ENCODE results near the gene PPY. TPM values are rescaled to one million over a fixed set of nuclear protein-coding genes. Genes with fewer than 3 reads are reported as not detected.
"Not testable (repeated sequence)": the region's sequence is repeated elsewhere in the genome, so short reads cannot be mapped to it uniquely, and the experiment has no call there.

Gene PPY
- polyA plus RNA-seq, 5 donors, result 1.5 to 2.2 (median 1.6) TPM; not detected in 1

DNA sequence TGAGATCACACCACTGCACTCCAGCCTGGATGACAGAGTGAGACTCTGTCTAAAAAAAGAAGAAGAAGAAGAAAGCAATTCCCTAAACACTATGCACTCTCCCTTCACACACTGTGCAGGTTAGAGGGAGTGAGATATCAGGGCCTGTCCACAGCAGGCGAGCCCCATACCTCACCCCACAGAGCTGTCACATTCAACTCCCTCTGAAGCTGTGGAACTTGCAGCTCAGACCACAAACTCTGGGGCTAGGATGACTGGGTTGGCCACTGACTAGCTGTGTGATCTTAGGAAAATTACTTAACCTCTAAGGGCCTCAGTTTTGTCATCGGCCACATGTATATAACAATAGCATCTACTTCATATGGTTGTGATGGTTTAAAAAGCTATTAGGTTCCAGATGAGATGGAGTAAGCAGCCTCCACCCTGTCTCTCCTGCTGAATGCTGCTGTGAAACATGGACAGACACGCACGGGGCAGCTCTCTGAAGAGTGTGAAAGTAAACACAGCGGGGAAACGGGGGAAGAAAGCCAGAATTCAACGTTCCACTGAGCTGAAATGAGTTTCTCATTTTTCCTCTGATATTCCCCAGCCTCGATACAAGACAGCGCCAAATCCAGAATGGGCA, 25.1 kb upstream of the PPY start:
- DNase-seq, result peak in 1 of 2 donors; percentile 5

DNA sequence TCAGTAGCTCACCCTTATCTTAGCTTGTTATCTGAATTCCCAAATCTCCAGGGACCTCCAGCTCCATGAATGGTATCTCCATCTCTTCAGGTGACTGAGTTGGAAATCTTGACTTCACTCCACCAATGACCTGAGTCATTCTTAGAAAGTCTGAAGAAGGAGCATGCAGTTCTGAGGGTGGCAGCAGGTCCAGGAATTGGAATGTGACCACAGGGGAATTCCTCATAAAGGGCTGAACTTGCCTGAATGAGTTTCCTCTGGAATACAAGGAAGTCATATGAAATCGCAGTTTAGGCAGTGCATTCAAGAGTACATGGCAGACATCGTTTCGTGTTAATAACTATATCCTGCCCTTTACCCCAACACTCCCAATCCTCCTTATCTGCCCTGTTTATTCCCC, 24.0 kb upstream of the PPY start:
- no peak for DNase-seq

DNA sequence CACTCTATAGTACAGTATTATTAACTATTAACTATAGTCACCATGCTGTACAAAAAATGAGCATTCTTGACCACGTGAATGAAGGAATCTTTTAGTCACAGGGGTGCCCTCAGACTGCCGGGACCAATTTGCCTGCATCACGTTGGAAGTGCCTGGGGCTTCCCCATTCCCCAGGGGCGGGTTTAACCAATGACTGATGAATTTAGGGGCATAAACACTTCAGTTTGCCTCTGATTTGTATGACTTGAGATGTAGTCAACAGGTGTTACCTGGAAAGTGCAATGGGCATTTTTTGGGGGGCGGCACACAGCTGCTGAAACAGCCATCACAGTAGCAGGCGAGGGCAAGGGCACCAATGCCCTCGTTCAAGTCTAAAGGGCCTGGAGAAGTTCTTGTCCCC, 20.2 kb upstream of the PPY start:
- no peak for DNase-seq

DNA sequence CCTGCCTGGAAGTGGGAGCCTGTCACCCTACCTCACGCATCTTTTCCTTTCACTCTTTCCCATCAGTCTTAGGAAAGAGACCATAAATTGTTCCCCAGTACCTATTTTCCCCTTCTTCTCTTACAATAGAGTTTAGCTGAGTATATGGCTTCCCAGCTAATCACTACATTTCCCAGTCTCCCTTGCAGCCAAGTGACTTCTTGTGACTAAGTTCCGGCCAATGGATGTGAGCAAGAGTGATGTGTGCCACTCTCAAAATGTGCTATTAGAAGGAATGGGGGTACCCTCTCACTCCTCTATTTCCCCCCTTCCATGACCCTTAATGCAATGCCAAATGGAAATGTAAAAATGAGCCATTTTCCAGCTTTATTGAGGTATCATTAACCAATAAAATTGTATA, 19.7 kb upstream of the PPY start:
- DNase-seq, result no peak

DNA sequence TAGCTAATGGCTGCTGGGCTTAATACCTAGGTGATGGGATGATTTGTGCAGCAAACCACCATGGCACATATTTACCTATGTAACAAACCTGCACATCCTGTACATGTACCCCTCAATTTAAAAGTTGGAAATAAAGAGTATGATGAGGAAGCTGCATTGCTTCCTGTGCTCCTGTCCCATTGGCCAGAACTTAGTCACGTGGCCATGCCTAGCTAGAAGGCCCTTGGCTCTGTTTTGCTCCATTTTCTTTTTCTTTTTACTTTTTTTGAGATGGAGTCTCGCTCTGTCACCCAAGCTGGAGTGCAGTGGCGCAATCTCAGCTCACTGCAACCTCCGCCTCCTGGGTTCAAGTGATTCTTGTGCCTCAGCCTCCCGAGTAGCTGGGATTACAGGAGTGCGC, 19.0 kb upstream of the PPY start:
- DNase-seq, result not testable (repeated sequence)

DNA sequence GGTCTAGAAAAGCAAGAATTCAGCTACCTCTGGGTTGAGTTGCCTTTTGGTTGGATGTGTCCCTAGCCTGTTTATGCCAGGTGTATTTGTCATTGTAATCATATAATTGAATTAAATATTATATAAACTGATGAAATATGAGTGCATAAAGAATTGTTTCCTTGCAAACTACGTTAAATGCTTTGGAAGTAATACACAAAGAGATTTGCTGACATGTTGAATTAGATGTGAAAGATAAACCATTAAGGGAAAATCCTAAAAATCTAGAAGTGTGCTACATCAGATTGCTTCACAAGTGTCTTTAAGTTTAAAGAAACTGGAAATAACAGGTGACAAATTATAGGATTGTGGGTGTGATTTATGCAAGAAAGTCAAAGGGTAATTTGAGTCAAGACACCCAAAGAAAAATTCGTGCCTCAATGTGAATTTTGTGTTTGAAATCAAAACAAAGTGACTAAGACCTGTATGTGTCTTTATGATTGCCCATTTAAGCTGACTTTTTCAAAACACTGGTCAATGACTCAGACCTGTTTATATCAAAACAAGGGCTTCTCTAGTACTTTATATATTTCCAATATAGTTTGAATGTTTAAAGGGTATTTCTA, 16.6 kb upstream of the PPY start:
- no peak for DNase-seq

DNA sequence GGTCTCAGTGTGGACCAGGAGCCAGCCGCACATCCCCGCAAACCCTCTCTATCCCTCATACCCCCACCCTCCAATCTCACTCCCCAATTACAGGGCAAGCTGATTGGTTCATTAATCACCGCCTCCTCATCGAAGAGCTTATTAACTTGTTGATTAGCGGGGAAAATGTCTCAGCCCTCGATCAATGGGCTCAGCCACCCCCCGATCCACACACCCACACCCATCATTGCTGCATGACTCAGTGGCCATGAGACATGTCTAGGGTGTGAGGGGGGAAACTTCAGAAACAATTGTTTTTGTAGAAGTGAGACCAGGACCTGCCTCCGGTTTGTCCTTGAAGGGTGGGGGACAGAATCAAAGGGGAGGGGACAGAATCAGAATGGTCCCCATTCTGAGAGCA, 13.9 kb upstream of the PPY start:
- no peak for DNase-seq

DNA sequence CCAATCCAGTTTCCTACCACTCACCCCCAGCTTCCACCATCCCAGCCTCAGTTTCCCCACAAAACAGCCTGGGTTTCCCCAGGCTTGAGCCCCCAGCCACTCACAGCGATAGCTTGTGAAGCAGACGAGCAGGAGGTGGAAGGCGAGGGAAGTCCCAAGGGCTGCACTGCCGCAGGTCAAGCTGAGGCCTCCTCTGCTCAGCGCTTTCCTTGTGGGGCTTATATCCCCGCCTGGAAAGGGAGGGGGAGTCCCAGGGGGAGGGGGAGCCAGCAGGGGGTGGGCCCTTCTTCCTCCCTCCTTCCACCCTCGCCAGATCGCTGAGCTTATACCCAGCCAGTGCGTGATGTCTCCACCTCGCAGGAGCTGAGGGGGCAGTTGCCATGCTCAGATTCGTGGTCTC, 11.5 kb upstream of the PPY start, which contains the start of gene PYY:
TSS of gene PYY (minus strand) at position 195 of the 400 bp plus-strand sequence. CDS start 457 bp downstream, outside the sequence.
- DNase-seq, result no peak

DNA sequence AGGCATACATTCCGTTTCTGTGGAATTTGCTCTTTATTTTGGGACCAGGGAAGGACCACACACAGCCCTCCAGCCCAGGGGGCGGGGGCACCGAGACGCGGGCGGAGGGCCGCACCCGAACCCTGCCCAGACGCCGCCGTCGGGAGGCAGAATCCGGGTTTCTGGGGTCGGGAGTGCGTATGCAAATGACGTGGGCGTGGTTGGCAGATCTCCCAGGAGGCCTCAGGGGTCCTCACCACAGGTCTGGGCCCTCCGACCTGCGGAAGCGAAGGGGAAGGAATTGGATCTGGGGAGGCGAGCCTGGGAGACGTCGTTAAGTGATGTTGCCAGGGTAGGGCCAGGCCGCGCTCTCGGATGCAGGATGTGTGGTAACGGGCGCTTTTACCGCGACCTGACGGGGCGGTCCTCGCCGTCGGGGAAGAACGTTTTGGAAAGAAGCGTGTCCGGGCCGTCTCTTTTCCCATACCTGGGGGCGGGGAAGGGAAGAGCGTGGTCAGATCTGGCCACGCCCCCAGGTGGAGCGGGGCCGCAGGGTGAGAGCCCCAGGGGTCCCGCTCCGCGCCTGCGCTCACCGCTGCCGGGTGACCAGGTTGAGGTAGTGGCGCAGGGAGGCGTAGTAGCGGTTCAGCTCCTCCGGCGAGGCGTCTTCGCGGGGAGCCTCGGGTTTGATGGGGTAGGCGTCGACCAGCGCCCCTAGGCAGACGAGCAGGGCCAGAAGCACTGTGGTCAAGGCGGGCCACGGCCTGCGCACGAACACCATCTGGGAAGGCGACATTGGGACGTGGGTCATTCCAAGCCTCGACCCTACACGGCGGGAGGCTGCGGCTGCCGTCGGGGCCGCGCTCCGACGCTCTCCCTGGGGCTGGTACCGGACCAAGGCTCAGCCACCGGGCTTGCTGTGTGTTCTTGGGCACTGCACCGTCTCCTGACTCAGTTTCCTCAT, 10.7 kb upstream of the PPY start:
- no peak for DNase-seq

DNA sequence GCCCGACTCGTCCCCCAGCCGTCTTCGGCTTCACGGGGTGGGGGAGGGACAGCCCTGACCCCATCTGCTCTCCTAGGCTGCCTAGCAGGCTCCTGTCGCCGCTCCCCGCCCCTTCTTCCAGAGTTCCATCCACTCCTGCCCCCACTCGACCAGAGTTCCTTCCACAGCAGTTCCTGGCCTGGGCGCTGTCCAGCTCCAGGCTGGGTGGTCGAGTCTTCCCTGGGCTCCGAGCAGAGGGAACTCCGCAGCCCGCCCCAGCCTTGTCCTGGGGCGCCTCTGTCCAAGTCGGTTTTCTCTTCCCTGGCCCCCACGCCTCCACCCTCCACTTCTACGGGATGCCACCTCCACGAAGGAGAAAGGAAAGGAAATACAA, 10.1 kb upstream of the PPY start:
- no peak for DNase-seq

DNA sequence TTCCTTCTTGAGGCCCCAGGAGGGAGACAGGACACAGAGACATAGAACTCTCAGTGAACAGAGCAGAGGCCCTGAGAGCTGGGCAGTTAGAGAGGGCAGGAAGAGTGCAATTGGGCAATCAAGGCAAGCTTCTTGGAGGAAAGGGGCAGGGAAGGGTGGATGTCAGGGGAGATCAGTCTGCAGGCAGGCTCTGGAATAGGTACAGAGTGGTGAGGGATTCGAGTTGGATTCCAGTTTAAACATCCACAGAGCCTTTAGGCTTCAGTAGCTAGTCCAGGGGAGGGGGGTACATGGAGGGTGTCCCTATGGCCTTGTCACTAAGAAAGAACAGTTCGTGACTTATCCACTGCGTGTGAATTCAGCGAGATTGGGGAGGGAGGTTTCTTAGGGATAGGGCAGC, 9.5 kb upstream of the PPY start:
- no peak for DNase-seq

DNA sequence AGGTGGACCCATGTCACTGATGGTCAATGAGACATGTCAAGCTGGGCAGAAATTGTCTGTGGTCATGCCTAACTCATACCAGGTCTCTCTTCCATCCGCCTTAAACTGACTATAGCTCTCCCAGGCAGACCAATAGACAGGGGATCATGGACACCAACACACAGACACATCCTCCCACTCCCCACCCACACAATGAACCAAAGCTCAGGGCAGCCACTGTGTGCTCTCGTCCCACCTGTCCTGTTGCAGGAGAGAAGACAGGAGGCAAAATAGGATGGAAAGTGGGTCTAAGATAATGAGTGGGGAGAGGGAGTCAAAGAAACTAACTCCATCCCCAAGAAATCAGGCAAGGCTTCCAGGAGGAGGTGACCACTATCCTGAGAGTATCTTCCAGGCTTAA, 8.3 kb upstream of the PPY start:
- no peak for DNase-seq

DNA sequence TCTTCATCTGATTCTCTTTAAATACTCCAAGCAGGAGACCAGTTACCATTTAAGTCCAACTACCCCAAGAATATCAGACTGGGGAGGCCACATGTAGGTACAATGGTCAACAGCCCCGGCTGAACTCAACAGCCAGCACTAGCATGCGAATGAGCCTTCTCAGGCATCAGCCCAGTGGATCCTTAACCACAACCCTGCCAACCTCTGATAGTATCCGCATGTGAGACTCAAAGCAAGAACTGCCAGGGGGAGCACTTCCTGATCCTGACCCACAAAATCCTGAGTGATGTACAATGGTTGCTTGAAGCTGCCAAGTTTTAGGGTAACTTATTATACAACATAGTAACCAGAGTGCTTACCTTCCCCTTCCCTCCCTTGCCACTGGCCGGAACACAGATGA, 7.5 kb upstream of the PPY start:
- DNase-seq, result no peak

DNA sequence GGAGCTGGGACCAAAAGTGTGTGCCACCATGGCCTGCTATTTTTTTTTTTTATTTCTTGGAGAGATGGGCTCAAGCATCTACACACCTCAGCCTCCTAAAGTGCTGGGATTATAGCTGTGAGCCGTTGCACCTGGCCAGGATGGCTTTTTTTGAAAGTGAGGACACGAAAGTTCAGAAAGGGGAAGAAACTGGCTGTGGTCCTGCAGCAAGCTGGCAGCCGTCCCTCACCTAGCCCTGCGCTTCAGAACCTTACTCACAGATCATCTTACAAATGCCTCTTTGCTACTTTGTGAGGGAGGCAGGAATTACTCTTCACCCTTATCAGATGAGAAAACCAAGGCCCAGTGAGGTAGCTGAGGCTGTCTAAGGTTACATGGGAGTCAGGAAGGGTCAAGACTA, 4.5 kb upstream of the PPY start:
- no peak for DNase-seq

DNA sequence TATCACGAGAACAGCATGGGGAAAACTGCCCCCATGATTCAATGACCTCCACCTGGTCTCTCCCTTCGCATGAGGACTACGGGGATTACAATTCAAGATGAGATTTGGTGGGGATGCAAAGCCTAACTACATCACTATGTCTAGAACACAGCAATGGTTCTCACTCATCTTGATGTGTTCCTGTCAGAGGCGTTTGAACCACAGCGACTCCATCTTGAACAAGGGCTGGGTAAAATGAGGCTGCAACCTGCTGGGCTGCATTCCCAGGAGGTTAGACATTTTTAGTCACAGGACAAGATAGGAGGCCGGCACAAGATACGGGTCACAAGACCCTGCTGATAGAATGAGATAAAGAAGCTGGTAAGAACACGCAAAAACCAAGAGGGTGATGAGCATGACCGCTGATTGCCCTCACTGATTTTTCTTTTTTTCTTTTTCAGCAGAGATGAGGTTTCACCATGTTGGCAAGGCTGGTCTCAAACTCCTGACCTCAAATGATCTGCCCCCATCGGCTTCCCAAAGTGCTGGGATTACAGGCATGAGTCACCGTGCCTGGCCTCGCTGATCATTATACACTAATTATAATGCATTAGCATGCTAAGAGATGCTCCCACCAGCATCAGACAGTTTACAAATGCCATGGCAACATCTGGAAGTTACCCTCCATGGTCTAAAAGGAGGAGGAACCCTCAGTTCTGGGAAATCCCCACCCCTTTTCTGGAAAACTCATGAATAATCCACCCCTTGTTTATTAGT, 3.0 kb upstream of the PPY start:
- DNase-seq, result no peak

DNA sequence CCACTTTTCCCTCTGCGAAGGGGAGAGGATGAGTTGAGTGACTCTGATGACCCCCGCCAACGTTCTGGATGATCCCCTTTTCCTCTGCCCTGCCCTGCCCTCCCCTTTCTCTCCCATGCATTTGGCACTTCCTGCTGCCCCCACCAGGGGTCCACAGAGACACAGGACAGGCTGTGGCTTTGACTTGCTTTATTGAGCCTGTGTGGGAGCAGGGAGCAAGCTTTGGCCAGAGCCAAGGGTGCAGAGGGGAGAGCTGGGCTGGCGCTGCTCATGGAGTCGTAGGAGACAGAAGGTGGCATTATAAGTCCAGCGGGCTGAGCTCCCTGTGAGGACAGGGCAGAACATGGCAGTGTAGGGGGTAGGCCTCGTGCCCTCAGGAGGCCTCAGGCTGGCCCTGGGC, 1.6 kb downstream of the PPY start:
- no peak for DNase-seq

DNA sequence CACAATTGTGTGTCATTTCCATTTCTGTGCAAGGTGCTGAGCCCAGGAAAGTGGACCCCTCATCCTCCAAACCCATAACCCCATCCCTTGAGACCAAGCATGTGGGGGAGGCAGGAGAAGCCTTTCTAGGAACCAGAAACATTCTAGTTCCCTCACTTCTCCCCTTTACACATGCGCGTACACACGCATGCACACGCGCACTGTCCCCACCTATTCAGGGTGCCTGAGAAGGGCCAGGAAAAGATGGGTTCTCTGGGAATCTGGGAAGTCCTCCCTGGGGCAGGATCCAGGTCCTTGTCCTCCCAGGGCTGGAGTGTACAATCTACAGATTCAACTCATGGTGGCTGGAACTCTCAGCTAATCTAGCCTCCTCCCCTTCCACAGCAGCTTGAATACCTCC, 2.4 kb downstream of the PPY start:
- no peak for DNase-seq

DNA sequence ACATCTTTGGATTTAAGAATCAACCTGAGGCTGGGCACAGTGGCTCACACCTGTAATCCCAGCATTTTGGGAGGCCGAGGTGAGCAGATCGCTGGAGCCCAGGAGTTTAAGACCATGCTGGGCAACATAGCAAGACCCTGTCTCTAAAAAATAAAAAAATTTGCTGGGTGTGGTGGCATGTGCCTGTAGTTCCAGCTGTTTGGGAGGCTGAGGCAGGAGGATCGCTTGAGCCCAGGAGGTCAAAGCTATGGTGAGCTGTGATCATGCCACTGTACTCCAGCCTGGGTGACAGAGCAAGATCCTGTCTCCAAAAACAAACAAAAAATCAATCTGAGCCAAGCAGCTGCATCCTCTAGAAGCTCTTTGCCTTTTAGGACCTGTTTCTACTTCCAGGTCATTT, 2.8 kb downstream of the PPY start:
- DNase-seq, result not testable (repeated sequence)

DNA sequence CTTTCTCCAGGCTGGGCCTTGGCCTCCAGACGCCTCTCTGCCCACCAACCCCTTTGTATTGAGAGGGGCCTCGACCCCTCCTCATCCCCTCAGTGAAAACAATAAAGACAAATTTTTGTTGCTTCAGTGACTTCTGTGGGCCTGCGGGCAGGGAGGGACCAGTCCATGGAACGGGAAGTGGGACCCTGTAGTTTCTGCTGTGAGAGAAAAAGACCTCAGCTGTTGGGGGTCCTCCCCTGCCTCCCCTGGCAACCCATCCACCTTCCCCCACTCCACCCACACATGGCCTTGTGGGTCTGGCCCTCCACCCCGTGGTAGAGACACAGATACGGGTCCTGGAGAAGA, 3.5 kb downstream of the PPY start:
- no peak for DNase-seq

DNA sequence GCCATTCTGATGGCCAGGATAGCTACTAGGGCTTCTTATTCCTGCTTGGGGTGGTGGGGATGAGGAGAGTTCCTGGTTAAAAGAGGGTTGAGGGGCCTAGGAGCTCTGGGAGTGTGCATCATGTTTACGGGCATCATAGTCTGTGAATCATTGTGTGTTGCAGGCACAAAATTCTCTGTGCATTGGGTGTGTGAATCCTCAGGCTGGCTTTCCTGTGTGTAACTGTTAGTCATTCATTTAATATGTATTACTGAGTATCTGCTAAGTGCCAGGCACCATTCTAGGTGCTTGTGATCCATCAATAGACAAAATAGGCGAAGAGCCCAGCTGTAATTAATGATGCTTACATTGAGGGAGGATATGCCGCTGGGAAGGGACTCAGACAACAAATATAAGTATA, 5.8 kb downstream of the PPY start:
- DNase-seq, result no peak

DNA sequence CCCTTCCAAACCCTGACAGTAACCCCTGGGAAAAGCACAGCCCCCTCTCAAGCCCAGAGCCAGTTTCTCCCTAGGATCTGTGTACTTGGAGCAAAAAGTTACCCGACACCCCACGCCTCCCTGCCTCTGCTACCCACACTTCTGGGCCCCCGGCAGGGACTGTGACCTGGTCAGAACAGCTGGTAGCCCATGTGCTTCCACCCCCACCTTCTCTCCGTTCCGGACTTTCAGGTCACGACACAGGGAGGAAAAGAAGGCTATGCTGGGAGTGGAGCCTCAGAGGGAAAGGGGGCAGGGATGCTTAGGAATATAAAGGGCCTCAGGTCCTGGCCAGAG, 6.4 kb downstream of the PPY start:
- DNase-seq, result no peak

DNA sequence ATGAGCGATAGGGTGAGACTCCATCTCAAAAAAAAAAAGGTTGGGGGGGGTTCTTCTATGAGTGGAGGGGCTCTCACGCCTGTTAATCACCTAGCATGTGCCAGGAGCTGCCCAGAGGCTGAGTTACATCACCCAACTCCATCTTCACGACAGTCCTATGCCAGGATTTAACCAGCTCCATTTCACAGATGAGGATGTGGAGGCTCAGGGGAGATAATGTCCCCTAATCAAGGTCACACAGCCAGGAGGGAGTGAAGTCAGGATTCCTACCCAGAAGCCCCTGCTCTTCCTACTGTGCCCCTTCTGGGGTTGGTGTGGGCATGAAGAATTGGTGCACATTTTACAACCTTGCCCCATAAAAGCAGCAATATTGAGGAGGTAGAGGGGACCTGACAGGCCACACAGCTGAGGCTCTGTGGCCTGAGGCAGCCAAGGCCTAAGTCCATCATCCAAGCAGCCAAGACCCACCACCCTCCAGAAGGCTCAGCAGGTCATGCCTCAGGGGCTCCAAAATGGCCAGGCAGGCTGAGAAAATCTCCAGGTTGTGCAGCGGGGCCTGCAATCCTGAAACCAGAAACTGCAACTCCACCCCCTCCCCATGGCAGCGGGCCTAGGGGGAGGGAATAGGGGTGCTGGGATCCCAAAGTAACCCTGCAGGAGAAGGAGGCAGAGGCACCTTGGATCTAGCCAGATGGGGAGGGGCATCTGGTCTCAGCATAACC, 6.9 kb downstream of the PPY start:
- DNase-seq, result no peak

All from right lung (tissue), 5 donors.